ENCODE results near the gene TMC3.

The TMC3 gene

GRCh38 chr15:81296186-81296585 lies 77.8 kb downstream of the TMC3 start:
- H3K4me3 ChIP-seq = peak overlapping the region; percentile 68
- peaks cover 98% of the 10 kb centered on the region for H3K4me1 ChIP-seq
- H3K9me3 ChIP-seq = no peaks in the 10 kb centered on the region
- TF ChIP-seq Cebpa-rat (IDR thresholded peaks at IDR 0.05) = no peak
- H3K36me3 ChIP-seq = peaks cover 18% of the 10 kb centered on the region; the same call in 1 of the 2 replicates
- H3K27ac ChIP-seq = peak overlapping the region; percentile 85
- peak overlapping the region; percentile 98 for H3K4me2 ChIP-seq
- H3K9ac ChIP-seq = peak overlapping the region; percentile 69
- no peaks in the 10 kb centered on the region for H3K27me3 ChIP-seq
- H4K20me1 ChIP-seq = no peaks in the 10 kb centered on the region

GRCh38 chr15:81295486-81296121 lies 78.4 kb downstream of the TMC3 start:
- peak overlapping the region; percentile 68 for H3K4me3 ChIP-seq

GRCh38 chr15:81294516-81294880 lies 79.5 kb downstream of the TMC3 start:
- H3K4me1 ChIP-seq = peaks cover 88% of the 10 kb centered on the region
- H3K27me3 ChIP-seq = no peaks in the 10 kb centered on the region
- no peak for TF ChIP-seq Cebpa-rat (IDR thresholded peaks at IDR 0.05)
- H4K20me1 ChIP-seq = no peaks in the 10 kb centered on the region
- peak overlapping the region; percentile 98 for H3K4me2 ChIP-seq
- peak overlapping the region; percentile 85 for H3K27ac ChIP-seq
- H3K4me3 ChIP-seq = peak overlapping the region; percentile 50
- no peaks in the 10 kb centered on the region for H3K9me3 ChIP-seq
- H3K36me3 ChIP-seq = 0 out of 2 replicates have a peak, but pooled peaks cover 2% of the 10 kb centered on the region
- H3K9ac ChIP-seq = peak overlapping the region; percentile 61

More at GRCh38 chr15:81295486-81296121, 78.4 kb downstream of the TMC3 start:
- H3K36me3 ChIP-seq = peaks cover 12% of the 10 kb centered on the region; the same call in 1 of the 2 replicates
- peak overlapping the region; percentile 98 for H3K4me2 ChIP-seq
- peak overlapping the region; percentile 69 for H3K9ac ChIP-seq
- H4K20me1 ChIP-seq = no peaks in the 10 kb centered on the region
- H3K9me3 ChIP-seq = no peaks in the 10 kb centered on the region
- peaks cover 98% of the 10 kb centered on the region for H3K4me1 ChIP-seq
- TF ChIP-seq Cebpa-rat (IDR thresholded peaks at IDR 0.05) = no peak
- no peaks in the 10 kb centered on the region for H3K27me3 ChIP-seq
- peak overlapping the region; percentile 85 for H3K27ac ChIP-seq

GRCh38 chr15:81293728-81294515 lies 80.1 kb downstream of the TMC3 start:
- Histone ChIP-seq H3K9me3 (no peaks in the 10 kb centered on the region), H3K27me3 (no peaks in the 10 kb centered on the region), H3K9ac (peak overlapping the region; percentile 61), H3K4me2 (peak overlapping the region; percentile 98), H4K20me1 (no peaks in the 10 kb centered on the region), H3K36me3 (no peaks in the 10 kb centered on the region), H3K4me3 (peak overlapping the region; percentile 50), H3K4me1 (peaks cover 85% of the 10 kb centered on the region), H3K27ac (peak overlapping the region; percentile 85)
- TF ChIP-seq Cebpa-rat (IDR thresholded peaks at IDR 0.05) = no peak

- H4K20me1 ChIP-seq = no peaks in the 10 kb centered on the region
- peak overlapping the region; percentile 98 for H3K4me2 ChIP-seq
- H3K4me3 ChIP-seq = peak overlapping the region; percentile 50
- TF ChIP-seq Cebpa-rat (IDR thresholded peaks at IDR 0.05) = no peak
- H3K9ac ChIP-seq = peak overlapping the region; percentile 61
- no peaks in the 10 kb centered on the region for H3K9me3 ChIP-seq
- no peaks in the 10 kb centered on the region for H3K36me3 ChIP-seq
- no peaks in the 10 kb centered on the region for H3K27me3 ChIP-seq
- H3K4me1 ChIP-seq = peaks cover 85% of the 10 kb centered on the region
- H3K27ac ChIP-seq = peak overlapping the region; percentile 85
Observed at GRCh38 chr15:81292523-81293001, 81.5 kb downstream of the TMC3 start.

- no peaks in the 10 kb centered on the region for H3K9me3 ChIP-seq
- no peaks in the 10 kb centered on the region for H4K20me1 ChIP-seq
- no peak for TF ChIP-seq Cebpa-rat (IDR thresholded peaks at IDR 0.05)
- no peaks in the 10 kb centered on the region for H3K27me3 ChIP-seq
- peak overlapping the region; percentile 50 for H3K4me3 ChIP-seq
- peak overlapping the region; percentile 85 for H3K27ac ChIP-seq
- no peaks in the 10 kb centered on the region for H3K36me3 ChIP-seq
- peaks cover 85% of the 10 kb centered on the region for H3K4me1 ChIP-seq
- peak overlapping the region; percentile 61; the same call in 1 of the 2 replicates for H3K9ac ChIP-seq
- H3K4me2 ChIP-seq = peak overlapping the region; percentile 98
Observed at GRCh38 chr15:81291916-81292522, 82.0 kb downstream of the TMC3 start.

- TF ChIP-seq Cebpa-rat (IDR thresholded peaks at IDR 0.05) = no peak
- Histone ChIP-seq H3K36me3 (no peaks in the 10 kb centered on the region), H3K27ac (no peak overlapping the region), H4K20me1 (no peaks in the 10 kb centered on the region), H3K9ac (no peak overlapping the region), H3K9me3 (no peaks in the 10 kb centered on the region), H3K27me3 (no peaks in the 10 kb centered on the region), H3K4me2 (no peak overlapping the region), H3K4me1 (peaks cover 87% of the 10 kb centered on the region), H3K4me3 (no peak overlapping the region)
Observed at GRCh38 chr15:81289910-81290309, 84.1 kb downstream of the TMC3 start.

GRCh38 chr15:81288616-81289015 lies 85.4 kb downstream of the TMC3 start:
- Histone ChIP-seq H3K4me1 (peaks cover 87% of the 10 kb centered on the region), H3K27me3 (no peaks in the 10 kb centered on the region), H3K4me2 (peak overlapping the region; percentile 13; the same call in 1 of the 2 replicates), H3K27ac (no peak overlapping the region), H3K9ac (no peak overlapping the region), H3K9me3 (no peaks in the 10 kb centered on the region), H3K36me3 (no peaks in the 10 kb centered on the region), H3K4me3 (no peak overlapping the region), H4K20me1 (no peaks in the 10 kb centered on the region)
- TF ChIP-seq Cebpa-rat (IDR thresholded peaks at IDR 0.05) = no peak

GRCh38 chr15:81288040-81288439 lies 86.0 kb downstream of the TMC3 start:
- no peak for TF ChIP-seq Cebpa-rat (IDR thresholded peaks at IDR 0.05)
- no peak overlapping the region for H3K4me3 ChIP-seq
- H3K4me2 ChIP-seq = peak overlapping the region; percentile 13; the same call in 1 of the 2 replicates
- no peak overlapping the region for H3K27ac ChIP-seq
- H3K4me1 ChIP-seq = peaks cover 82% of the 10 kb centered on the region
- H3K9ac ChIP-seq = no peak overlapping the region
- H3K27me3 ChIP-seq = no peaks in the 10 kb centered on the region
- no peaks in the 10 kb centered on the region for H3K36me3 ChIP-seq
- no peaks in the 10 kb centered on the region for H3K9me3 ChIP-seq
- no peaks in the 10 kb centered on the region for H4K20me1 ChIP-seq
